A673 (cell line): ENCODE results near the gene SLC38A1. TPM values are rescaled to one million over a fixed set of nuclear protein-coding genes. Genes with fewer than 3 reads are reported as not detected.

Source experiments
- BruUV-seq: library from RNA; stranded (reverse); fragments of 400-500 nt; replicated peaks from 2 replicates; lab custom pipeline; 2021; lab: Mats Ljungman, UMichigan
- CTCF ChIA-PET: fragments of 300-600 bp; sonication (Branson Sonifier 250); formaldehyde crosslinking; loops from one replicate; lab custom pipeline; 2022; ENCODE audit warnings: antibody characterized with exemption; lab: Charles Lee
- POLR2A ChIA-PET: fragments of 300-600 bp; sonication (Branson Sonifier 250); formaldehyde crosslinking; loops from one replicate; lab custom pipeline; 2022; ENCODE audit warnings: antibody characterized with exemption; ENCODE audit not compliant: low non-redundant PET; lab: Charles Lee
- DNase-seq: peaks from one replicate; pipeline ENCODE4 v3.0.0-alpha.2; 2015; ENCODE audit warnings: low spot score
- H3K27ac ChIP-seq: fragments of 200-600 bp; sonication (generic); 2 replicates; pipeline ENCODE4 v1.5.1; 2016; ENCODE audit warnings: mixed run types, low read depth, mild to moderate bottlenecking, mixed read lengths, antibody characterized with exemption, low read length; ENCODE audit not compliant: poor library complexity, severe bottlenecking
- H3K27me3 ChIP-seq: fragments of 200-600 bp; sonication (generic); replicated peaks from 2 replicates; pipeline ENCODE4 v1.6.1; 2017; ENCODE audit warnings: mixed run types, low read depth, mild to moderate bottlenecking, mixed read lengths, antibody characterized with exemption, low read length; ENCODE audit not compliant: insufficient read depth, poor library complexity
- H3K36me3 ChIP-seq: fragments of 200-600 bp; sonication (generic); 2 replicates; pipeline ENCODE4 v1.6.1; 2016; ENCODE audit warnings: mixed run types, mild to moderate bottlenecking, mixed read lengths, antibody characterized with exemption, low read length; ENCODE audit not compliant: insufficient read depth, poor library complexity, severe bottlenecking
- H3K4me1 ChIP-seq: fragments of 200-600 bp; sonication (generic); 2 replicates; pipeline ENCODE4 v1.6.1; 2017; ENCODE audit warnings: mixed run types, mild to moderate bottlenecking, mixed read lengths, antibody characterized with exemption, low read length; ENCODE audit not compliant: insufficient read depth, poor library complexity, severe bottlenecking
- H3K4me3 ChIP-seq: fragments of 200-600 bp; sonication (generic); 2 replicates; pipeline ENCODE4 v1.5.1; 2016; ENCODE audit warnings: low read depth, mixed run types, mild to moderate bottlenecking, mixed read lengths, low read length; ENCODE audit not compliant: poor library complexity, severe bottlenecking
- H3K9me3 ChIP-seq: fragments of 200-600 bp; sonication (generic); 2 replicates; pipeline ENCODE4 v1.6.1; 2016; ENCODE audit warnings: mixed run types, low read depth, mild to moderate bottlenecking, mixed read lengths, antibody characterized with exemption, low read length; ENCODE audit not compliant: poor library complexity, severe bottlenecking
- CTCF ChIP-seq: fragments of 300-800, 200-600 bp; sonication (generic); conservative IDR thresholded peaks from 2 replicates; pipeline ENCODE4 v1.5.1; 2017; ENCODE audit warnings: low read depth, mild to moderate bottlenecking, antibody characterized with exemption, low read length, moderate library complexity, mixed read lengths
- EZH2 ChIP-seq: fragments of 200-600 bp; sonication (generic); IDR thresholded peaks from 2 replicates; pipeline ENCODE4 v1.6.1; 2017; ENCODE audit warnings: borderline replicate concordance, low read depth, mild to moderate bottlenecking, mixed read lengths, antibody characterized with exemption, low read length; ENCODE audit not compliant: poor library complexity, severe bottlenecking
- intact Hi-C: fragments of 100-400 bp; cut with micrococcal nuclease; formaldehyde crosslinking; loops from one replicate; pipeline ENCODE4 v1.10.0; 2022; ENCODE audit not compliant: unreplicated experiment
- total RNA-seq: library from RNA; stranded (reverse); gene quantifications from 2 replicates; pipeline ENCODE4 v1.2.3, GENCODE V29; 2021

Gene SLC38A1
- total RNA-seq, 1 experiment from 2014 or later = 78.9 TPM

- peaks cover 20% of the 10 kb centered on the region for H3K36me3 ChIP-seq
- H3K4me1 ChIP-seq = peaks cover 14% of the 10 kb centered on the region
- H3K27me3 ChIP-seq = no peaks in the 10 kb centered on the region
- H3K9me3 ChIP-seq = no peaks in the 10 kb centered on the region
- TF ChIP-seq EZH2 = no peak
- TF ChIP-seq CTCF = no peak
- CTCF ChIA-PET = no interaction called here
- POLR2A ChIA-PET = interaction anchor here (0.7 kb wide), 1 partner anchor 149 kb away, joined by 5 read pairs; no protein-coding TSS in a partner anchor
- no peak for DNase-seq
- intact Hi-C loops = no loop called here
- no TSS peak for BruUV-seq
- H3K4me3 ChIP-seq = no peak overlapping the region
- H3K27ac ChIP-seq = no peak overlapping the region
These were observed 62.4 kb downstream of the SLC38A1 start for GRCh38 chr12:46206471-46206870.

- ChIA-PET CTCF (no interaction called here), POLR2A (no interaction called here)
- H3K27me3 ChIP-seq = no peaks in the 10 kb centered on the region
- intact Hi-C loops = no loop called here
- H3K4me1 ChIP-seq = peaks cover 13% of the 10 kb centered on the region
- H3K27ac ChIP-seq = no peak overlapping the region
- H3K4me3 ChIP-seq = no peak overlapping the region
- no TSS peak for BruUV-seq
- TF ChIP-seq EZH2 (no peak), CTCF (no peak)
- peaks cover 29% of the 10 kb centered on the region for H3K36me3 ChIP-seq
- no peak for DNase-seq
- H3K9me3 ChIP-seq = no peaks in the 10 kb centered on the region
These were observed 63.5 kb downstream of the SLC38A1 start for GRCh38 chr12:46205294-46205693.

- no peak overlapping the region for H3K27ac ChIP-seq
- no peak for DNase-seq
- no peaks in the 10 kb centered on the region for H3K4me1 ChIP-seq
- ChIA-PET CTCF (no interaction called here), POLR2A (no interaction called here)
- H3K4me3 ChIP-seq = no peak overlapping the region
- TF ChIP-seq EZH2 = no peak
- intact Hi-C loops = no loop called here
- peaks cover 50% of the 10 kb centered on the region for H3K36me3 ChIP-seq
- BruUV-seq = no TSS peak
- no peaks in the 10 kb centered on the region for H3K9me3 ChIP-seq
- no peaks in the 10 kb centered on the region for H3K27me3 ChIP-seq
These were observed 67.5 kb downstream of the SLC38A1 start for GRCh38 chr12:46201284-46201789.

GRCh38 chr12:46200551-46200950 is 68.3 kb downstream of the SLC38A1 start:
- peaks cover 58% of the 10 kb centered on the region for H3K36me3 ChIP-seq
- intact Hi-C loops = no loop called here
- no peak for DNase-seq
- POLR2A ChIA-PET = no interaction called here
- BruUV-seq = no TSS peak
- no peak overlapping the region for H3K4me3 ChIP-seq
- H3K9me3 ChIP-seq = no peaks in the 10 kb centered on the region
- CTCF ChIA-PET = no interaction called here
- H3K27ac ChIP-seq = no peak overlapping the region
- H3K4me1 ChIP-seq = no peaks in the 10 kb centered on the region
- TF ChIP-seq EZH2 (no peak), CTCF (no peak)
- no peaks in the 10 kb centered on the region for H3K27me3 ChIP-seq
